H1 (cell line): Measurements from ENCODE around the gene HOXA6. TPM values are rescaled to one million over a fixed set of nuclear protein-coding genes. Genes with fewer than 3 reads are reported as not detected.

Source experiments
- CTCF ChIA-PET: fragments of 300-600 bp; sonication (Branson Sonifier 250); formaldehyde crosslinking; loops from one replicate; lab custom pipeline; 2021; ENCODE audit not compliant: partially characterized antibody; lab: Charles Lee
- POLR2A ChIA-PET: fragments of 300-600 bp; sonication (Branson Sonifier 250); formaldehyde crosslinking; loops from one replicate; lab custom pipeline; 2021; ENCODE audit warnings: inconsistent platforms; ENCODE audit not compliant: partially characterized antibody; lab: Charles Lee
- DNase-seq, 2 experiments: peaks; one replicate each; pipeline versions ENCODE4 v3.0.0 to v3.0.0-alpha.2; 2010 to 2022; ENCODE audit warnings: low spot score in 2 of 2, low read depth in 1 of 2, mixed read lengths in 1 of 2
- FAIRE-seq: peaks from 2 replicates; lab custom pipeline; 2011; peaks lifted over from hg19 to GRCh38; lab: Jason Lieb, UNC
- H2AFZ ChIP-seq: 2 replicates; pipeline ENCODE4 v1.8.1; 2012; ENCODE audit warnings: low read length, inconsistent platforms
- H2AK5ac ChIP-seq: 2 replicates; pipeline ENCODE4 v1.6.1; 2013; ENCODE audit warnings: low read depth, low read length
- H2BK120ac ChIP-seq: replicated peaks from 2 replicates; pipeline ENCODE3; 2013; ENCODE audit warnings: low read depth, low read length, inconsistent platforms
- H2BK12ac ChIP-seq: 2 replicates; pipeline ENCODE4 v1.6.1; 2013; ENCODE audit warnings: low read depth, low read length
- H2BK15ac ChIP-seq: 2 replicates; pipeline ENCODE4 v1.6.1; 2013; ENCODE audit warnings: low read length
- H2BK20ac ChIP-seq: 2 replicates; pipeline ENCODE4 v1.6.1; 2013; ENCODE audit warnings: low read length
- H2BK5ac ChIP-seq: 2 replicates; pipeline ENCODE4 v1.6.1; 2013; ENCODE audit warnings: low read depth, low read length
- H3K14ac ChIP-seq: 2 replicates; pipeline ENCODE4 v1.6.1; 2013; ENCODE audit warnings: inconsistent platforms; ENCODE audit not compliant: insufficient read length
- H3K18ac ChIP-seq: 2 replicates; pipeline ENCODE4 v1.6.1; 2013; ENCODE audit warnings: low read length; ENCODE audit errors: extremely low read depth
- H3K23ac ChIP-seq: 2 replicates; pipeline ENCODE4 v1.6.1; 2013; ENCODE audit warnings: inconsistent platforms; ENCODE audit not compliant: insufficient read length
- H3K23me2 ChIP-seq: 2 replicates; pipeline ENCODE4 v1.6.1; 2013; ENCODE audit warnings: low read depth, low read length
- H3K27ac ChIP-seq: 2 replicates; pipeline ENCODE4 v1.6.1; 2011; ENCODE audit warnings: low read depth, low read length, inconsistent platforms
- H3K27me3 ChIP-seq, 4 experiments: replicated peaks in 1 of 4; 1 replicate in 1 of 4; 2 replicates in 3 of 4; pipeline versions ENCODE4 v1.6.1 to v1.8.1; 2011 to 2013; ENCODE audit warnings: low read length in 3 of 4, mild to moderate bottlenecking in 3 of 4, inconsistent platforms in 2 of 4, mixed read lengths in 2 of 4, moderate library complexity in 1 of 4; ENCODE audit not compliant: control insufficient read depth in 3 of 4, insufficient read depth in 3 of 4; ENCODE audit errors: extremely low read depth in 1 of 4
- H3K36me3 ChIP-seq, 4 experiments: 2 replicates each; pipeline versions ENCODE4 v1.6.1 to v1.8.1; 2011 to 2013; ENCODE audit warnings: mild to moderate bottlenecking in 4 of 4, low read length in 3 of 4, moderate library complexity in 2 of 4, control low read depth in 1 of 4, inconsistent platforms in 1 of 4; ENCODE audit not compliant: insufficient read depth in 4 of 4, control insufficient read depth in 2 of 4
- H3K4ac ChIP-seq: replicated peaks from 2 replicates; pipeline ENCODE3; 2013; ENCODE audit warnings: low read length, low read depth, mixed read lengths, inconsistent platforms; ENCODE audit not compliant: insufficient read length
- H3K4me1 ChIP-seq, 4 experiments: replicated peaks in 1 of 4; 1 replicate in 1 of 4; 2 replicates in 3 of 4; pipeline versions ENCODE4 v1.6.1 to v1.8.1; 2011 to 2013; ENCODE audit warnings: low read length in 3 of 4, inconsistent platforms in 2 of 4, mixed read lengths in 1 of 4; ENCODE audit not compliant: insufficient read depth in 4 of 4, control insufficient read depth in 3 of 4
- H3K4me2 ChIP-seq, 2 experiments: 2 replicates each; pipeline versions ENCODE4 v1.6.1 to v1.8.1; 2011 to 2013; ENCODE audit warnings: low read depth in 2 of 2, low read length in 2 of 2, control low read depth in 1 of 2, inconsistent platforms in 1 of 2, mild to moderate bottlenecking in 1 of 2; ENCODE audit not compliant: insufficient read depth in 1 of 2
- H3K4me3 ChIP-seq, 4 experiments: fragments of 200-600, 300-600 bp in 1 of 4; sonication (generic), shearing (Covaris generic), sonication (Bioruptor Twin) in 1 of 4; 2 replicates each; pipeline versions ENCODE4 v1.5.1 to v1.8.1; 2011 to 2016; ENCODE audit warnings: low read length in 4 of 4, low read depth in 3 of 4, control low read depth in 2 of 4, inconsistent platforms in 2 of 4, mild to moderate bottlenecking in 2 of 4, mixed read lengths in 1 of 4, moderate library complexity in 1 of 4; ENCODE audit not compliant: insufficient read depth in 2 of 4; ENCODE audit errors: extremely low read depth in 1 of 4
- H3K56ac ChIP-seq: replicated peaks from 2 replicates; pipeline ENCODE3; 2013; ENCODE audit warnings: low read depth, mild to moderate bottlenecking, mixed read lengths, low read length, inconsistent platforms; ENCODE audit not compliant: insufficient read length
- H3K79me1 ChIP-seq: 2 replicates; pipeline ENCODE4 v1.6.1; 2013; ENCODE audit warnings: low read depth, low read length, control low read depth
- H3K79me2 ChIP-seq, 2 experiments: 2 replicates each; pipeline versions ENCODE4 v1.6.1 to v1.8.1; 2012 to 2013; ENCODE audit warnings: low read length in 2 of 2, mild to moderate bottlenecking in 2 of 2, inconsistent platforms in 1 of 2; ENCODE audit not compliant: insufficient read depth in 2 of 2, control insufficient read depth in 1 of 2
- H3K9ac ChIP-seq, 4 experiments: replicated peaks in 1 of 4; 1 replicate in 1 of 4; 2 replicates in 3 of 4; pipeline versions ENCODE4 v1.6.1 to v1.8.1; 2011 to 2013; ENCODE audit warnings: low read depth in 3 of 4, low read length in 3 of 4, control low read depth in 2 of 4, mild to moderate bottlenecking in 2 of 4, moderate library complexity in 2 of 4, inconsistent platforms in 1 of 4; ENCODE audit errors: extremely low read depth in 1 of 4
- H3K9me3 ChIP-seq, 2 experiments: 2 replicates each; pipeline versions ENCODE4 v1.6.1 to v1.8.1; 2012 to 2013; ENCODE audit warnings: mild to moderate bottlenecking in 2 of 2, moderate library complexity in 2 of 2, control low read depth in 1 of 2, inconsistent platforms in 1 of 2, low read depth in 1 of 2, low read length in 1 of 2, mixed read lengths in 1 of 2; ENCODE audit not compliant: insufficient read depth in 2 of 2
- H4K20me1 ChIP-seq, 2 experiments: replicated peaks in 1 of 2; 2 replicates each; pipeline versions ENCODE3 to v1.8.1; 2011 to 2013; ENCODE audit warnings: inconsistent platforms in 2 of 2, low read length in 2 of 2, mild to moderate bottlenecking in 1 of 2; ENCODE audit not compliant: insufficient read depth in 2 of 2, control insufficient read depth in 1 of 2
- H4K5ac ChIP-seq: 2 replicates; pipeline ENCODE4 v1.6.1; 2013; ENCODE audit warnings: low read length, low read depth, mixed read lengths, inconsistent platforms; ENCODE audit not compliant: insufficient read length
- H4K8ac ChIP-seq: 2 replicates; pipeline ENCODE4 v1.8.0; 2013; ENCODE audit warnings: mild to moderate bottlenecking, moderate library complexity, low read length, inconsistent platforms; ENCODE audit not compliant: insufficient read depth; ENCODE audit errors: extremely low read depth
- H4K91ac ChIP-seq: replicated peaks from 2 replicates; pipeline ENCODE3; 2013; ENCODE audit warnings: low read length, mixed read lengths, inconsistent platforms; ENCODE audit not compliant: insufficient read length
- CBX8 ChIP-seq: fragments of 300-800, 300-1000 bp; sonication (generic); IDR thresholded peaks from 2 replicates; pipeline ENCODE4 v1.7.1; 2016; ENCODE audit warnings: low read depth, low read length, borderline replicate concordance
- JUND ChIP-seq: IDR thresholded peaks from 2 replicates; pipeline ENCODE4 v1.6.1; 2011; ENCODE audit warnings: mild to moderate bottlenecking, improper control_type of control experiment, low read length
- WGBS, 2 experiments: shearing (Covaris generic) in 1 of 2; methylation state at CpG; one replicate each; pipeline versions ENCODE4 v1.1.6 to v1.1.7; 2013 to 2015; ENCODE audit warnings: low lambda C conversion rate in 2 of 2, mixed read lengths in 2 of 2, inconsistent platforms in 1 of 2, low coverage in 1 of 2, missing lambda C conversion rate in 1 of 2; ENCODE audit not compliant: insufficient replicate concordance in 2 of 2, insufficient coverage in 1 of 2, insufficient read length in 1 of 2; ENCODE audit errors: extremely low coverage in 1 of 2, missing lambda C conversion rate in 1 of 2; 5-methylcytosine and 5-hydroxymethylcytosine counted together
- polyA plus RNA-seq, 7 experiments: library from polyadenylated mRNA; depleted of rRNA in 3 of 7; stranded (reverse) in 5 of 7; unstranded in 2 of 7; fragments of >200 nt in 5 of 7; fragments of 200-250 nt in 2 of 7; gene quantifications; 1 replicate in 5 of 7; 2 replicates in 1 of 7; 4 replicates in 1 of 7; pipeline versions ENCODE4 v1.2.1 to v1.2.3, GENCODE V29; 2011 to 2013; ENCODE audit warnings: missing spikeins in 2 of 7, mixed read lengths in 2 of 7
- total RNA-seq: library from RNA; stranded (reverse); fragmentation: NEBNext Ultra II Directional; extraction: Animal tissue kit (Norgen Biotek cat#: 25700); gene quantifications from 2 replicates; pipeline ENCODE4 v1.2.1, GENCODE V29; 2021

Gene HOXA6
- total and polyA plus RNA-seq, 2 of the 8 experiments (the other 6 are each of a cell fraction or from before 2014, with no cell fraction given) = not detected

GRCh38 chr7:27170426-27171324 lies 23.1 kb upstream of the HOXA6 start:
- H3K4me3 ChIP-seq = no peak overlapping the region
- WGBS, 2 experiments = 37% methylated on average over 11 of the region's 11 CpGs; no CpG with 5 or more reads in 1 of the 2 experiments
- POLR2A ChIA-PET = no interaction called here

More at GRCh38 chr7:27170426-27171324, 23.1 kb upstream of the HOXA6 start:
- no peaks in the 10 kb centered on the region; a peak in 1 of 4 replicates for H3K9me3 ChIP-seq
- no peak overlapping the region for H2BK20ac ChIP-seq
- H4K91ac ChIP-seq = no peak overlapping the region
- no peak overlapping the region for H2BK5ac ChIP-seq
- H3K9ac ChIP-seq = no peak overlapping the region
- peaks cover 95 to 100% (median 100%) of the 10 kb centered on the region in 4 experiments for H3K27me3 ChIP-seq
- H4K8ac ChIP-seq = no peak overlapping the region
- no peak overlapping the region for H2BK12ac ChIP-seq
- peaks cover 33 to 53% of the 10 kb centered on the region in 2 experiments for H4K20me1 ChIP-seq
- no peak overlapping the region for H3K56ac ChIP-seq
- no peak overlapping the region for H3K27ac ChIP-seq
- TF ChIP-seq CBX8 (peak; percentile 93; the same call in 1 of the 2 replicates), JUND (no peak)
- no peak overlapping the region for H3K23ac ChIP-seq
- no peak overlapping the region for H2BK15ac ChIP-seq
- H3K79me2 ChIP-seq = no peaks in the 10 kb centered on the region
- H3K4me2 ChIP-seq = no peak overlapping the region
- H3K36me3 ChIP-seq = peaks cover 0 to 24% (median 0%) of the 10 kb centered on the region in 4 experiments; a peak in 1 of 8 replicates
- H2BK120ac ChIP-seq = no peak overlapping the region
- no peak overlapping the region for H2AFZ ChIP-seq
- no peak overlapping the region for H3K4ac ChIP-seq
- peaks cover 3 to 11% (median 4%) of the 10 kb centered on the region in 4 experiments; a peak in 5 of 7 replicates for H3K4me1 ChIP-seq
- CTCF ChIA-PET = interaction anchor here (0.8 to 5.4 kb wide), 5 partner anchors 9 to 65 kb away, joined by 3 to 26 read pairs (median 5); partner anchors contain the start of gene HOXA5
- no peaks in the 10 kb centered on the region; the same call in 1 of the 2 replicates for H3K23me2 ChIP-seq
- no peak overlapping the region for H2AK5ac ChIP-seq
- DNase-seq (peak in 1 of 2 experiments; percentile 17), FAIRE-seq (peak; percentile 90)
- H3K14ac ChIP-seq = no peak overlapping the region
- H3K18ac ChIP-seq = no peak overlapping the region
- no peak overlapping the region for H4K5ac ChIP-seq
- no peaks in the 10 kb centered on the region for H3K79me1 ChIP-seq
